Measurements from ENCODE around the gene EIF4A3. TPM values are rescaled to one million over a fixed set of nuclear protein-coding genes. Genes with fewer than 3 reads are reported as not detected.

Gene EIF4A3
- polyA plus RNA-seq, 1 experiment: 103 TPM

DNA sequence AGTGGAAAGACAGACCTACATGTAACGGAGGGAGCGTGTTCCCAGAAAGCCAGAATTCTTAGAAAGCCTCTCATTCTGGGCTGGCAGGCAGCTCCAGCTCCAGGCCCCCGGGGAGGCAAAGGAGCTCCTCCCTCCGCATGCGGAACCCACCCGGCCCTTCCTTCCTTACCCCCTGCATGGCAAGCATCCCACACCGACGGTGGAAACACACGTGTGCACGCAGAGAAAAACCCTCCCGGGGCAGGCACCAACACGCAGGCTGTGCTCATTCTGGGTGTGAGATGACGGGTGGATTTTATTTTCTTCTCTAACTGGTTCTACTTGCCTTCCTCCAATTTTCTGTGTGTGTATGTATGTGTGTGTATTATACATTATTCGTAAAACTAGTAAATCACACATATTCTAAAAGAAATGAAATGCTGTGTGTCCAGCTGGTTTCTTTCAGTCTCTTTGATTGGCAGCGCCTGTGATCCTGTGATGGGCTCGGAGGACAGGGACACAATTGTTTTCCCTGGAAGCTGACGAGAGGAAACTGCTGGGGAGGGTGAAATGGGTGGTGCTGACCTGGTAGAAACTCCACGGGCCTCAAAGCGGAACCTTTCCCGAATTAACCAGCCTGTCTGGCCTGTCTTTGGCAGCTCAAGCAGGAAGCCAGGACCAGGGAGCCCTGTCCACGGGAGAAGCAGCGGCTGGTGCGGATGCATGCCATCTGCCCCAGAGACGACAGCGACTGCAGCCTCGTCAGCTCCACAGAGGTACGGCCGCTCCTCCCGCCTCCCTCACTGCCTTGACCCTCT, 45.1 kb upstream of the EIF4A3 start:
- TF ChIP-seq CTCF (IDR thresholded peaks at IDR 0.05; ENCODE audit: low read depth, low read length): no peak
- ChIA-PET CTCF (interaction anchor here (1.5 kb wide), 1 partner anchor 90 kb away, joined by 6 read pairs; the partner anchor contains the start of gene GAA), POLR2A (interaction anchor here (1.2 kb wide), 1 partner anchor 16 kb away, joined by 3 read pairs; no protein-coding TSS in a partner anchor)
- Histone ChIP-seq H3K4me3 (ENCODE audit: low read depth, low read length) (no peak overlapping the region), H3K9me3 (ENCODE audit: control insufficient read depth, insufficient read depth, low read length) (peaks cover 16% of the 10 kb centered on the region), H3K27ac (ENCODE audit: low read depth, low read length) (no peak overlapping the region), H3K27me3 (ENCODE audit: control insufficient read depth, insufficient read depth, low read length) (peaks cover 28% of the 10 kb centered on the region)
- no peak for DNase-seq (ENCODE audit: low read depth, low spot score)

- Histone ChIP-seq H3K27me3 (ENCODE audit: control insufficient read depth, insufficient read depth, low read length) (peaks cover 28% of the 10 kb centered on the region), H3K4me3 (ENCODE audit: low read depth, low read length) (no peak overlapping the region), H3K9me3 (ENCODE audit: control insufficient read depth, insufficient read depth, low read length) (peaks cover 16% of the 10 kb centered on the region), H3K27ac (ENCODE audit: low read depth, low read length) (no peak overlapping the region)
- no peak for TF ChIP-seq CTCF (IDR thresholded peaks at IDR 0.05; ENCODE audit: low read depth, low read length)
- POLR2A ChIA-PET: interaction anchor here (1.2 kb wide), 1 partner anchor 15 kb away, joined by 3 read pairs; no protein-coding TSS in a partner anchor
- no peak for DNase-seq (ENCODE audit: low read depth, low spot score)
- CTCF ChIA-PET: interaction anchor here (1.1 to 1.5 kb wide), 2 partner anchors 14 to 90 kb away, joined by 3 to 6 read pairs; partner anchors contain the start of gene GAA
These were observed 44.3 kb upstream of the EIF4A3 start for GRCh38 chr17:80191192-80191591.

DNA sequence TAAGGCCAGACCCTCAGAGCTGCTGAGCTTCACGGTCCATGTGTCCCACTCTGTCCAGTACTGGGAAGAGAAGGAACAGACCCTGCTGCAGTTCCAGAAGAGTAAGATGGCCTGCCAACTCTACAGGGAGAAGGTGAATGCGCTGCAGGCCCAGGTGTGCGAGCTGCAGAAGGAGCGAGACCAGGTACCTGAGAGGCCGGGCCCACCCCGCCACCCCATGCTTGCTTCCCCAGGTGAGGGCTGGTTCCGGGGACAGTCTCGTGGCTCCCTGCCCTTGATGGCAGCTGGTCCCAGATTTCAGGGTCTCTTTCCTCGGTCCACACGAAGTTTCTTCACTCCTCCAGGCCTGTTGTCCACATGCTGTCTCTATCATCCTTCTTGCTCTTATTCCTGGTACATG, 43.8 kb upstream of the EIF4A3 start:
- CTCF ChIA-PET: interaction anchor here (1.1 kb wide), 1 partner anchor 15 kb away, joined by 3 read pairs; no protein-coding TSS in a partner anchor
- H3K9me3 ChIP-seq (ENCODE audit: control insufficient read depth, insufficient read depth, low read length): peaks cover 12% of the 10 kb centered on the region
- POLR2A ChIA-PET: interaction anchor here (1.2 kb wide), 1 partner anchor 14 kb away, joined by 3 read pairs; no protein-coding TSS in a partner anchor
- no peak for TF ChIP-seq CTCF (IDR thresholded peaks at IDR 0.05; ENCODE audit: low read depth, low read length)
- peaks cover 27% of the 10 kb centered on the region for H3K27me3 ChIP-seq (ENCODE audit: control insufficient read depth, insufficient read depth, low read length)
- H3K27ac ChIP-seq (ENCODE audit: low read depth, low read length): no peak overlapping the region
- no peak overlapping the region for H3K4me3 ChIP-seq (ENCODE audit: low read depth, low read length)
- no peak for DNase-seq (ENCODE audit: low read depth, low spot score)

GRCh38 chr17:80189611-80190010, 42.7 kb upstream of the EIF4A3 start:
- no peak for TF ChIP-seq CTCF (IDR thresholded peaks at IDR 0.05; ENCODE audit: low read depth, low read length)
- Histone ChIP-seq H3K27ac (ENCODE audit: low read depth, low read length) (no peak overlapping the region), H3K9me3 (ENCODE audit: control insufficient read depth, insufficient read depth, low read length) (peaks cover 4% of the 10 kb centered on the region), H3K27me3 (ENCODE audit: control insufficient read depth, insufficient read depth, low read length) (peaks cover 23% of the 10 kb centered on the region), H3K4me3 (ENCODE audit: low read depth, low read length) (no peak overlapping the region)
- ChIA-PET POLR2A (interaction anchor here (1.0 kb wide), 1 partner anchor 16 kb away, joined by 5 read pairs; no protein-coding TSS in a partner anchor), CTCF (no interaction called here)
- DNase-seq (ENCODE audit: low read depth, low spot score): no peak

DNA sequence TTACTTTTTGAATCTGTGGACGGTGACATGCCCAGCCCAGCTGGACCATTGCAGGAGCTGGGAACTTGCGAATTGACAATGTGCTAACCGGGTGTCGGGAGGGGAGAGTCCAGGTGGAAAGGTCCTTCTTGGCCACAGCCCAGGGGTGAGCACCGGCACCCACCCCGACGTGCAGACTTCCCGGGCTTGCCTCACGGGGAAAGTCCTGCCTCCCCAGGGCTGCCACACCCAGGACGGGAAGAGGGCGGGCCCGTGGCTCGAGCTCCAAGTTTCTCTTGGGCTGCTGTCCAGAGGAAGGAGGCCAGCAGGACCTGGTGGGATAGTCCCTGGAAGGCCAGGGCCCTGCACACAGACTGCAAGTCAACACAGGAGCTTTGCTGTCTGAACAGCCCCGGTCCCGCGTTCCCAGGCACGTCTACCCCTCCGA, 40.6 kb upstream of the EIF4A3 start:
- Histone ChIP-seq H3K9me3 (ENCODE audit: control insufficient read depth, insufficient read depth, low read length) (peaks cover 4% of the 10 kb centered on the region), H3K4me3 (ENCODE audit: low read depth, low read length) (peak overlapping the region; percentile 3; the same call in 1 of the 2 replicates), H3K27ac (ENCODE audit: low read depth, low read length) (no peak overlapping the region), H3K27me3 (ENCODE audit: control insufficient read depth, insufficient read depth, low read length) (peaks cover 27% of the 10 kb centered on the region)
- ChIA-PET POLR2A (interaction anchor here (0.6 kb wide), 2 partner anchors 21 to 41 kb away, joined by 3 to 4 read pairs; no protein-coding TSS in a partner anchor), CTCF (no interaction called here)
- DNase-seq (ENCODE audit: low read depth, low spot score): no peak
- no peak for TF ChIP-seq CTCF (IDR thresholded peaks at IDR 0.05; ENCODE audit: low read depth, low read length)
